RWPE1 (cell line): ENCODE measurements around the gene GSC.

ENCODE experiments used
- CTCF ChIA-PET: fragments of 350-600 bp; sonication (Branson Sonifier 250); formaldehyde crosslinking; extraction: SDS; loops from one replicate; lab custom pipeline; 2021; lab: Yijun Ruan, JAX
- POLR2A ChIA-PET: fragments of 400-600 bp; formaldehyde crosslinking; extraction: SDS; loops from one replicate; lab custom pipeline; 2020; ENCODE audit warnings: antibody characterized with exemption; ENCODE audit not compliant: low non-redundant PET; lab: Yijun Ruan, JAX
- DNase-seq: peaks from one replicate; pipeline ENCODE4 v3.0.0; 2012; ENCODE audit warnings: low spot score
- H3K27ac ChIP-seq: fragments of 450-650 bp; 2 replicates; pipeline ENCODE4 v1.5.1; 2017
- TF ChIP-seq, protein P1 (sequence below): fragments of 450-650 bp; conservative IDR thresholded peaks from 2 replicates; pipeline ENCODE4 v1.5.1; 2017; ENCODE audit warnings: low read depth, mild to moderate bottlenecking

Gene GSC

DNA sequence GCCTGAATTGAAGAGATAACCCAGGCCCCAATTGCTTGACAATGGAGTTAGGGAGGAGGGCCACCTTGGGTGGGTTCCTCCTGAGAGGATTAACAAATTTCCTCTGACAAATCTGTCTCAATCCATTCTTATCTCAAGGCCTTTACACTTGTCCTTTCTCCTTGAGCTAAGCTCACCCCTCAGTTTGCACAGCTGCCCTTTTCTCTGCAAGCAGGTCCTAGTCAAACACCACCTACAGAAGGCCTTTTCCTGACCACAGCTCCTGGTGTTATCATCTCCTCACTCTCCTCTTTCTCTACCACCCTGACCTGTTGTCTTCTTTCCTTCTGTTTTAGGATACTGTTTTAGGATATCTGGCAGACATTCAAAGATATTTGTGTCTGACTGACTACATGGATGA, 26.4 kb upstream of the GSC start:
- POLR2A ChIA-PET: no interaction called here

DNA sequence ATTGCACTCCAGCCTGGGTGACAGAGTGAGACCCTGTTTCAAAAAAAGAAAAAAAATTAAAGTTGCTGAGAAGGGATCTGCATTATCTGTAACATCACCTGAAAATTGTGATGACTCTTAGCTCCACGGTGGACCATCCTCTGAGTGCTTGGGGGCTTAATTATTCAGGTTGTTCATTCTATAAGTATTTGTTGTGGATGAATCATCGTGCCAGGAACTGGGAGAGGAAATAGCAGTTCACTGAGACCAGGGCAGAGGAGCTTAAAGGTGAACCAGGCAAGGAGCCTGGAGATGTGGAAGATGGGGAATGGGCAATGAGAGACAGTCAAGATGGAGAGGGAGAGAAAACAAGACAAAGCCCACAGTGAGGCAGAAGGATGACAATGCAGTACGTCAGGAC, 25.5 kb upstream of the GSC start:
- POLR2A ChIA-PET: no interaction called here
- no peak overlapping the region for H3K27ac ChIP-seq
- CTCF ChIA-PET: no interaction called here
- TF ChIP-seq, protein P1, sequence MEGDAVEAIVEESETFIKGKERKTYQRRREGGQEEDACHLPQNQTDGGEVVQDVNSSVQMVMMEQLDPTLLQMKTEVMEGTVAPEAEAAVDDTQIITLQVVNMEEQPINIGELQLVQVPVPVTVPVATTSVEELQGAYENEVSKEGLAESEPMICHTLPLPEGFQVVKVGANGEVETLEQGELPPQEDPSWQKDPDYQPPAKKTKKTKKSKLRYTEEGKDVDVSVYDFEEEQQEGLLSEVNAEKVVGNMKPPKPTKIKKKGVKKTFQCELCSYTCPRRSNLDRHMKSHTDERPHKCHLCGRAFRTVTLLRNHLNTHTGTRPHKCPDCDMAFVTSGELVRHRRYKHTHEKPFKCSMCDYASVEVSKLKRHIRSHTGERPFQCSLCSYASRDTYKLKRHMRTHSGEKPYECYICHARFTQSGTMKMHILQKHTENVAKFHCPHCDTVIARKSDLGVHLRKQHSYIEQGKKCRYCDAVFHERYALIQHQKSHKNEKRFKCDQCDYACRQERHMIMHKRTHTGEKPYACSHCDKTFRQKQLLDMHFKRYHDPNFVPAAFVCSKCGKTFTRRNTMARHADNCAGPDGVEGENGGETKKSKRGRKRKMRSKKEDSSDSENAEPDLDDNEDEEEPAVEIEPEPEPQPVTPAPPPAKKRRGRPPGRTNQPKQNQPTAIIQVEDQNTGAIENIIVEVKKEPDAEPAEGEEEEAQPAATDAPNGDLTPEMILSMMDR: no peak
- peak; percentile 32 for DNase-seq

More for the DNA sequence above, 26.4 kb upstream of the GSC start:
- CTCF ChIA-PET: no interaction called here
- TF ChIP-seq, protein P1: no peak
- H3K27ac ChIP-seq: no peak overlapping the region
- DNase-seq: no peak

DNA sequence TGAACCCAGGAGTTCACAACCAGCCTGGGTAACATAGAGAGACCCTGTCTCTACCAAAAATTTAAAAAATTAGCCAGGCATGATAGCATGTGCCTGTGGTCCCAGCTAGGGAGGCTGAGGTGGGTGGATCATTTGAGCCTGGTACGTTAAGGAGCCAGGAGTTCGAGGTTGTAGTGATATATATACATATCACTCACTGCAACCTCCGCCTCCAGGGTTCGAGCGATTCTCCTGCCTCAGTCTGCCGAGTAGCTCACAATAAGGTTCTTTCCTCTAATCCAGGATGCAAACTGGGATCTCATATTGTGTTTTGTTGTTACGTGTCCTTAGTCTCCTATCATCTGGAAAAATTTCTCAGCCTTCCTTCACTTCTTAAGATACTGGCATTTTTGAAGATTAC, 24.0 kb upstream of the GSC start:
- CTCF ChIA-PET: interaction anchor here (0.6 kb wide), 1 partner anchor 299 kb away, joined by 3 read pairs; no protein-coding TSS in a partner anchor
- POLR2A ChIA-PET: no interaction called here
- DNase-seq: no peak
- TF ChIP-seq, protein P1: no peak
- no peak overlapping the region for H3K27ac ChIP-seq

DNA sequence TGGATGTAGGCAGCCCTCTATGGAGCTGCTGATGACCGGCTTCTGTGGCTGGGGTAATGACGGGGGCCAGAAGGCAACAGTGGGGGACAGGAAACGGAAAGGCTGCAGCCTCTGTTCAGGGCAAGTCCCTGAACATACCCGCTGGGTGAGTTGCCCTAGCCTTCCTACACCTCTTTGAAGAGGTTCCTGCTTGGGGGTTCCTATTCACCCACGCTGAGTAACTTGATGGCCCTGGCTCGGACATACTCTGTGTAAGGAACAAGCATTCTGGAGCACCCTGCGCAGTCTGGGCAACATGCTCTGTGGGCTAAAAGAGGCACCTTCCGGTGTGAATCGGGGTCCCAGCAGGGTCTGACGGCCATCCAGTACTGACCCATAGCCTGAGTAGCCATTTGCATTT, 17.7 kb upstream of the GSC start:
- no peak overlapping the region for H3K27ac ChIP-seq
- ChIA-PET POLR2A (no interaction called here), CTCF (no interaction called here)
- TF ChIP-seq, protein P1: no peak
- no peak for DNase-seq

DNA sequence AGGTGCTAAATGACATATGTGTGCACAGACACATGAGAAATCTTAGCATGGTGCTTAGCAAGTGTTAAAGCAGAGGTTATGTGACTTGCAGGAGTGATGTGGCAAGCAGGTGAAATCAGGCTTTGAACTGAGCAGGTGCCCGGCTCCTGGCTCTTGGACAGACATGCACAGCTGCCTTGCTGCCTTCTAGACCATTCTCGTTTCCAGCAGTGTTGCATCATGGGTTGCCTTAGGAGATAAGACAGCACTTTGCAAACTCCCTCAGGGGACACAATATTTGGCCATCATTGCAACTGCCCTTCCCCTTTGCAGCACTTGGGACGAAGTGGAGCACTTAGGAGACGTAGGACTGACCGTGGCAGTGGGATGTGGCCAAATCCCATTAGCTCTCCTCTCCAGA, 17.2 kb upstream of the GSC start:
- no peak for DNase-seq
- no peak overlapping the region for H3K27ac ChIP-seq
- ChIA-PET CTCF (no interaction called here), POLR2A (no interaction called here)
- TF ChIP-seq, protein P1: no peak

DNA sequence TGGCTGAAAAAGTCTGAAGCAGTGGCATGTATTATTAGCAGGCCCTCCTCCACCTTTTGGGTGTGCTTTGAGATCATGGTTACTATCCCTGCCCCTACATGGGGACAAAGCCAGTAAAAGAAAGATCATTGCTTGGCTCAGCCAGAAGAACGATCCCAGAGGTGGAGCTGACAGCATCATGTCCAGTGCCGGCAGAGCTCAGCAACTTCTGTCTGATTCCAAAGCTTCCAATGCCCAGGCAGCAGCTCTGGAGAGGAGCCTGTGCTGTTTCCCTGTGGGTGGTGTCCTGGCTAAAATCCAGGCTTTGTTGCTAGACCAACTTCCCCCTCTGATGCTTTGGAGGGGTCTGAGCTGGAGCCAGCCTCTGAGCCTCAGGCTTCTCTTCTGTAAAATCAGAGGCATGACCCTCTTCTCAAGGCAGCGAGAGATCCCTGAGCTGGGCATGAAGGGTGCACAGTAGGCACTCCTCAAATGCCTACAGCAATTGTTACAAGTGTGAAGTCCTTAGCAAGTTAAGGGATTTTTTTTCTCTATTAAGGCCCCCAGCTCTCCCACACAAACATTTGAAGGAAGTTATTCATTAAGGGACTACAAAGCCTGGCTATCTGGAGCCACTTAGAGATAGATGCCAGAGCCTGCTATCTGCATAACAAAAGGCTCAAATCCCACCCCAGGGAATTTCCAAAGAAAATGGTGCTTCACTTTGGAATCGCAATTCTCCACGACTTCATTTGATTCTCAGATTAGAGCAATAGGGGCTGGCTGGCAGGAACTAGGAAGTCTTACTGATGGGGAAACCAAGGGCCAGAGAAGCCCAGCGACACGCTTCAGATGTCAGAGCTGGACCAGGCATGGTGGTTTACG, 10.9 kb upstream of the GSC start:
- H3K27ac ChIP-seq: no peak overlapping the region
- POLR2A ChIA-PET: no interaction called here
- CTCF ChIA-PET: no interaction called here
- TF ChIP-seq, protein P1: no peak
- no peak for DNase-seq
